HEK293 (cell line): Measurements from ENCODE around the gene KCNH8.

Source experiments
- BCL11A ChIP-seq: fragments of 450-650 bp; formaldehyde crosslinking; IDR thresholded peaks from 2 replicates; pipeline ENCODE4 v1.5.1; 2016; ENCODE audit warnings: low read depth, missing biosample characterization, missing genetic modification characterization
- BCL11B ChIP-seq: fragments of 450-650 bp; formaldehyde crosslinking; IDR thresholded peaks from 2 replicates; pipeline ENCODE4 v1.5.1; 2016; ENCODE audit warnings: low read depth, missing biosample characterization, missing genetic modification characterization
- EGR2 ChIP-seq: fragments of 450-650 bp; formaldehyde crosslinking; IDR thresholded peaks from 2 replicates; pipeline ENCODE4 v1.5.1; 2016; ENCODE audit warnings: low read depth, missing biosample characterization, missing genetic modification characterization
- GLIS2 ChIP-seq: fragments of 450-650 bp; formaldehyde crosslinking; IDR thresholded peaks from 2 replicates; pipeline ENCODE4 v1.5.1; 2016; ENCODE audit warnings: missing biosample characterization, missing genetic modification characterization
- HOXA7 ChIP-seq: sonication (generic); formaldehyde crosslinking; IDR thresholded peaks from 2 replicates; pipeline ENCODE4 v1.8.1; 2022; ENCODE audit warnings: missing genetic modification reagents, borderline replicate concordance
- KLF1 ChIP-seq: fragments of 450-650 bp; formaldehyde crosslinking; IDR thresholded peaks from 2 replicates; pipeline ENCODE4 v1.5.1; 2016; ENCODE audit warnings: missing biosample characterization, missing genetic modification characterization
- PRDM1 ChIP-seq: fragments of 450-650 bp; formaldehyde crosslinking; IDR thresholded peaks from 2 replicates; pipeline ENCODE4; 2016; ENCODE audit warnings: missing biosample characterization, missing genetic modification characterization
- SP2 ChIP-seq: fragments of 450-650 bp; formaldehyde crosslinking; IDR thresholded peaks from 2 replicates; pipeline ENCODE4 v1.5.1; 2016; ENCODE audit warnings: missing biosample characterization, missing genetic modification characterization
- ZBTB1 ChIP-seq: fragments of 450-650 bp; formaldehyde crosslinking; IDR thresholded peaks from 2 replicates; pipeline ENCODE4 v1.5.1; 2016; ENCODE audit warnings: missing biosample characterization, missing genetic modification characterization
- ZBTB20 ChIP-seq: fragments of 450-650 bp; formaldehyde crosslinking; IDR thresholded peaks from 2 replicates; pipeline ENCODE4 v1.5.1; 2016; ENCODE audit warnings: missing biosample characterization, missing genetic modification characterization
- ZBTB8A ChIP-seq: fragments of 450-650 bp; formaldehyde crosslinking; IDR thresholded peaks from 2 replicates; pipeline ENCODE4 v1.5.1; 2016; ENCODE audit warnings: missing biosample characterization, missing genetic modification characterization
- ZFHX2 ChIP-seq: fragments of 450-650 bp; formaldehyde crosslinking; conservative IDR thresholded peaks from 2 replicates; pipeline ENCODE4 v1.5.1; 2016; ENCODE audit warnings: missing biosample characterization, missing genetic modification characterization
- ZNF169 ChIP-seq: fragments of 450-650 bp; formaldehyde crosslinking; IDR thresholded peaks from 2 replicates; pipeline ENCODE4 v1.5.1; 2016; ENCODE audit warnings: missing biosample characterization, missing genetic modification characterization
- ZNF2 ChIP-seq: fragments of 450-650 bp; formaldehyde crosslinking; IDR thresholded peaks from 2 replicates; pipeline ENCODE4 v1.5.1; 2016; ENCODE audit warnings: missing biosample characterization, missing genetic modification characterization
- ZNF211 ChIP-seq: fragments of 450-650 bp; formaldehyde crosslinking; IDR thresholded peaks from 2 replicates; pipeline ENCODE4 v1.5.1; 2016; ENCODE audit warnings: low read depth, missing biosample characterization, missing genetic modification characterization
- ZNF324 ChIP-seq: fragments of 450-650 bp; formaldehyde crosslinking; IDR thresholded peaks from 2 replicates; pipeline ENCODE4 v1.5.1; 2016; ENCODE audit warnings: missing biosample characterization, missing genetic modification characterization
- ZNF404 ChIP-seq: fragments of 450-650 bp; formaldehyde crosslinking; IDR thresholded peaks from 2 replicates; pipeline ENCODE4 v1.5.1; 2017; ENCODE audit warnings: missing biosample characterization, missing genetic modification characterization
- ZNF433 ChIP-seq: fragments of 450-650 bp; formaldehyde crosslinking; IDR thresholded peaks from 2 replicates; pipeline ENCODE4 v1.5.1; 2016; ENCODE audit warnings: missing biosample characterization, missing genetic modification characterization, low read depth
- ZNF558 ChIP-seq: fragments of 450-650 bp; formaldehyde crosslinking; IDR thresholded peaks from 2 replicates; pipeline ENCODE4 v1.5.1; 2016; ENCODE audit warnings: missing biosample characterization, missing genetic modification characterization
- ZNF571 ChIP-seq: fragments of 450-650 bp; formaldehyde crosslinking; IDR thresholded peaks from 2 replicates; pipeline ENCODE4 v1.5.0; 2017; ENCODE audit warnings: missing biosample characterization, missing genetic modification characterization
- ZNF585B ChIP-seq: fragments of 450-650 bp; formaldehyde crosslinking; IDR thresholded peaks from 2 replicates; pipeline ENCODE4 v1.5.1; 2016; ENCODE audit warnings: missing biosample characterization, missing genetic modification characterization
- ZNF600 ChIP-seq: fragments of 450-650 bp; formaldehyde crosslinking; IDR thresholded peaks from 2 replicates; pipeline ENCODE4 v1.5.1; 2016; ENCODE audit warnings: missing biosample characterization, missing genetic modification characterization
- ZNF76 ChIP-seq: fragments of 450-650 bp; formaldehyde crosslinking; IDR thresholded peaks from 2 replicates; pipeline ENCODE4; 2016; ENCODE audit warnings: low read depth, missing biosample characterization, missing genetic modification characterization, borderline replicate concordance
- TF ChIP-seq, protein P1 (sequence below): fragments of 450-650 bp; formaldehyde crosslinking; IDR thresholded peaks from 2 replicates; pipeline ENCODE4 v1.5.1; 2017; ENCODE audit warnings: missing biosample characterization, missing genetic modification characterization
- TF ChIP-seq, protein P2 (sequence below): fragments of 450-650 bp; formaldehyde crosslinking; IDR thresholded peaks from 2 replicates; pipeline ENCODE4 v1.5.1; 2016; ENCODE audit warnings: missing biosample characterization, missing genetic modification characterization, borderline replicate concordance
- TF ChIP-seq, protein P3 (sequence below): fragments of 450-650 bp; formaldehyde crosslinking; IDR thresholded peaks from 2 replicates; pipeline ENCODE4 v1.5.1; 2017; ENCODE audit warnings: missing biosample characterization, missing genetic modification characterization
- TF ChIP-seq, protein P4 (sequence below): fragments of 450-650 bp; formaldehyde crosslinking; IDR thresholded peaks from 2 replicates; pipeline ENCODE4 v1.5.1; 2016; ENCODE audit warnings: missing biosample characterization, missing genetic modification characterization

Gene KCNH8

DNA sequence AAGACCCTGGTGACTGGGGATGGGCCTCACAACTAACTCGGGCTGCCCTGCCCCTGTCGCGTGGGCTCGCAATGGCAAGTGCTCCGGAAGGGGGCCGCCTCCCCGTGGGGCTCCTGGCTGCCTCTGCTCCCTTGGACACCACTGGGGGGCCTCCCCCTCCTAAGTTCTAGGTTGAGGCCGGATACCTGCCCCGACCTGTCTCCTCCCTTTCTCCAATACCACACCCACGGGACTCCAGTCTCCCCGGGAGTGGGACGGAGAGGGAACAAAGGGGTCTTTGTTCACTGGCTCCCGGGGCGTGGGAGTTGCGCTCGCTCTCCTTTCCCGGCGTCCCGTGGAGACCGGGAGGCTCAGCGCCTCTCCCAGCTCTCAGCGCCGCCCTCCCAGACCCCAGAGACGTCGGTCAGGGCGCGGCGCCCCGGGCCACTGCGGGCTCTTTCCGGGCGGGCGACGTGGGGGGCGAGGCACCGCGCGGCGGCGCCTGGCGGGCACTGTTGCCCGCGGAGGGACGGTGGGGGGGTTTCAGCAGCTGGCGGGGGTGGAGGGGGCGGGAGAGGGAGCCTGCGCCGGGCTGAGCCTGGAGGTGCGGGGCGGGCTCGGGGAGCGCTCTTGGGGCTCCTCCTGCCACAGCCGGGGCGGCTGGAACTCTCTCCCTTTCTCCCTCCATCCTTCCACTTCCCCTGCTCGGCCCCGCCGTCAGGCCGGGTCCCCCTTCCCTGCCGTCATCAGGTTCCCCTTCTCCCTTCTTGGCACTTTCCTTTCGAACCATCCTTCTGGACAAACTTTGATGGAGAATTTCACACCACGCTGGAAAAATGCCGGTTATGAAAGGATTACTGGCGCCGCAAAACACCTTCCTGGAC lies at the start of gene KCNH8 (continued):
- peak; percentile 69; the same call in 1 of the 2 replicates for TF ChIP-seq GLIS2 (tag by site-specific recombination)
- TF ChIP-seq ZNF211 = no peak
- TF ChIP-seq SP2 (tag by site-specific recombination) = no peak
- peak; percentile 54; the same call in 1 of the 2 replicates for TF ChIP-seq ZNF76 (tag by site-specific recombination)
- no peak for TF ChIP-seq ZNF324
- peak; percentile 56; the same call in 1 of the 2 replicates for TF ChIP-seq ZBTB20 (tag by site-specific recombination)
- TF ChIP-seq, protein P1, sequence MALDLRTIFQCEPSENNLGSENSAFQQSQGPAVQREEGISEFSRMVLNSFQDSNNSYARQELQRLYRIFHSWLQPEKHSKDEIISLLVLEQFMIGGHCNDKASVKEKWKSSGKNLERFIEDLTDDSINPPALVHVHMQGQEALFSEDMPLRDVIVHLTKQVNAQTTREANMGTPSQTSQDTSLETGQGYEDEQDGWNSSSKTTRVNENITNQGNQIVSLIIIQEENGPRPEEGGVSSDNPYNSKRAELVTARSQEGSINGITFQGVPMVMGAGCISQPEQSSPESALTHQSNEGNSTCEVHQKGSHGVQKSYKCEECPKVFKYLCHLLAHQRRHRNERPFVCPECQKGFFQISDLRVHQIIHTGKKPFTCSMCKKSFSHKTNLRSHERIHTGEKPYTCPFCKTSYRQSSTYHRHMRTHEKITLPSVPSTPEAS (tag by site-specific recombination) = no peak
- TF ChIP-seq BCL11A = no peak
- TF ChIP-seq KLF1 (tag by site-specific recombination) = peak; percentile 25; the same call in 1 of the 2 replicates
- TF ChIP-seq ZNF585B (tag by site-specific recombination) = no peak
- TF ChIP-seq, protein P2, sequence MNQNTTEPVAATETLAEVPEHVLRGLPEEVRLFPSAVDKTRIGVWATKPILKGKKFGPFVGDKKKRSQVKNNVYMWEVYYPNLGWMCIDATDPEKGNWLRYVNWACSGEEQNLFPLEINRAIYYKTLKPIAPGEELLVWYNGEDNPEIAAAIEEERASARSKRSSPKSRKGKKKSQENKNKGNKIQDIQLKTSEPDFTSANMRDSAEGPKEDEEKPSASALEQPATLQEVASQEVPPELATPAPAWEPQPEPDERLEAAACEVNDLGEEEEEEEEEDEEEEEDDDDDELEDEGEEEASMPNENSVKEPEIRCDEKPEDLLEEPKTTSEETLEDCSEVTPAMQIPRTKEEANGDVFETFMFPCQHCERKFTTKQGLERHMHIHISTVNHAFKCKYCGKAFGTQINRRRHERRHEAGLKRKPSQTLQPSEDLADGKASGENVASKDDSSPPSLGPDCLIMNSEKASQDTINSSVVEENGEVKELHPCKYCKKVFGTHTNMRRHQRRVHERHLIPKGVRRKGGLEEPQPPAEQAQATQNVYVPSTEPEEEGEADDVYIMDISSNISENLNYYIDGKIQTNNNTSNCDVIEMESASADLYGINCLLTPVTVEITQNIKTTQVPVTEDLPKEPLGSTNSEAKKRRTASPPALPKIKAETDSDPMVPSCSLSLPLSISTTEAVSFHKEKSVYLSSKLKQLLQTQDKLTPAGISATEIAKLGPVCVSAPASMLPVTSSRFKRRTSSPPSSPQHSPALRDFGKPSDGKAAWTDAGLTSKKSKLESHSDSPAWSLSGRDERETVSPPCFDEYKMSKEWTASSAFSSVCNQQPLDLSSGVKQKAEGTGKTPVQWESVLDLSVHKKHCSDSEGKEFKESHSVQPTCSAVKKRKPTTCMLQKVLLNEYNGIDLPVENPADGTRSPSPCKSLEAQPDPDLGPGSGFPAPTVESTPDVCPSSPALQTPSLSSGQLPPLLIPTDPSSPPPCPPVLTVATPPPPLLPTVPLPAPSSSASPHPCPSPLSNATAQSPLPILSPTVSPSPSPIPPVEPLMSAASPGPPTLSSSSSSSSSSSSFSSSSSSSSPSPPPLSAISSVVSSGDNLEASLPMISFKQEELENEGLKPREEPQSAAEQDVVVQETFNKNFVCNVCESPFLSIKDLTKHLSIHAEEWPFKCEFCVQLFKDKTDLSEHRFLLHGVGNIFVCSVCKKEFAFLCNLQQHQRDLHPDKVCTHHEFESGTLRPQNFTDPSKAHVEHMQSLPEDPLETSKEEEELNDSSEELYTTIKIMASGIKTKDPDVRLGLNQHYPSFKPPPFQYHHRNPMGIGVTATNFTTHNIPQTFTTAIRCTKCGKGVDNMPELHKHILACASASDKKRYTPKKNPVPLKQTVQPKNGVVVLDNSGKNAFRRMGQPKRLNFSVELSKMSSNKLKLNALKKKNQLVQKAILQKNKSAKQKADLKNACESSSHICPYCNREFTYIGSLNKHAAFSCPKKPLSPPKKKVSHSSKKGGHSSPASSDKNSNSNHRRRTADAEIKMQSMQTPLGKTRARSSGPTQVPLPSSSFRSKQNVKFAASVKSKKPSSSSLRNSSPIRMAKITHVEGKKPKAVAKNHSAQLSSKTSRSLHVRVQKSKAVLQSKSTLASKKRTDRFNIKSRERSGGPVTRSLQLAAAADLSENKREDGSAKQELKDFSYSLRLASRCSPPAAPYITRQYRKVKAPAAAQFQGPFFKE (tag by site-specific recombination) = no peak
- TF ChIP-seq ZFHX2 (tag by site-specific recombination) = peak; percentile 88
- 0 out of 2 replicates have a peak, but pooled peaks have one; percentile 46 for TF ChIP-seq ZNF600 (tag by site-specific recombination)
- TF ChIP-seq BCL11B (tag by site-specific recombination) = no peak
- TF ChIP-seq, protein P3, sequence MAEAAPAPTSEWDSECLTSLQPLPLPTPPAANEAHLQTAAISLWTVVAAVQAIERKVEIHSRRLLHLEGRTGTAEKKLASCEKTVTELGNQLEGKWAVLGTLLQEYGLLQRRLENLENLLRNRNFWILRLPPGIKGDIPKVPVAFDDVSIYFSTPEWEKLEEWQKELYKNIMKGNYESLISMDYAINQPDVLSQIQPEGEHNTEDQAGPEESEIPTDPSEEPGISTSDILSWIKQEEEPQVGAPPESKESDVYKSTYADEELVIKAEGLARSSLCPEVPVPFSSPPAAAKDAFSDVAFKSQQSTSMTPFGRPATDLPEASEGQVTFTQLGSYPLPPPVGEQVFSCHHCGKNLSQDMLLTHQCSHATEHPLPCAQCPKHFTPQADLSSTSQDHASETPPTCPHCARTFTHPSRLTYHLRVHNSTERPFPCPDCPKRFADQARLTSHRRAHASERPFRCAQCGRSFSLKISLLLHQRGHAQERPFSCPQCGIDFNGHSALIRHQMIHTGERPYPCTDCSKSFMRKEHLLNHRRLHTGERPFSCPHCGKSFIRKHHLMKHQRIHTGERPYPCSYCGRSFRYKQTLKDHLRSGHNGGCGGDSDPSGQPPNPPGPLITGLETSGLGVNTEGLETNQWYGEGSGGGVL (tag by site-specific recombination) = peak; percentile 63; the same call in 1 of the 2 replicates
- no peak for TF ChIP-seq HOXA7 (CRISPR knock-in tag)
- TF ChIP-seq ZNF558 (tag by site-specific recombination) = no peak
- no peak for TF ChIP-seq ZNF169 (tag by site-specific recombination)
- TF ChIP-seq ZNF2 (tag by site-specific recombination) = no peak
- no peak for TF ChIP-seq ZNF571 (tag by site-specific recombination)
- no peak for TF ChIP-seq ZNF404 (tag by site-specific recombination)
- TF ChIP-seq ZBTB8A (tag by site-specific recombination) = peak; percentile 47; the same call in 1 of the 2 replicates
- no peak for TF ChIP-seq ZNF433 (tag by site-specific recombination)
- no peak for TF ChIP-seq ZBTB1 (tag by site-specific recombination)
- TF ChIP-seq EGR2 (tag by site-specific recombination) = peak; percentile 60; the same call in 1 of the 2 replicates
- TF ChIP-seq, protein P4, sequence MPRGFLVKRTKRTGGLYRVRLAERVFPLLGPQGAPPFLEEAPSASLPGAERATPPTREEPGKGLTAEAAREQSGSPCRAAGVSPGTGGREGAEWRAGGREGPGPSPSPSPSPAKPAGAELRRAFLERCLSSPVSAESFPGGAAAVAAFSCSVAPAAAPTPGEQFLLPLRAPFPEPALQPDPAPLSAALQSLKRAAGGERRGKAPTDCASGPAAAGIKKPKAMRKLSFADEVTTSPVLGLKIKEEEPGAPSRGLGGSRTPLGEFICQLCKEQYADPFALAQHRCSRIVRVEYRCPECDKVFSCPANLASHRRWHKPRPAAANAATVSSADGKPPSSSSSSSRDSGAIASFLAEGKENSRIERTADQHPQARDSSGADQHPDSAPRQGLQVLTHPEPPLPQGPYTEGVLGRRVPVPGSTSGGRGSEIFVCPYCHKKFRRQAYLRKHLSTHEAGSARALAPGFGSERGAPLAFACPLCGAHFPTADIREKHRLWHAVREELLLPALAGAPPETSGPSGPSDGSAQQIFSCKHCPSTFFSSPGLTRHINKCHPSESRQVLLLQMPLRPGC (tag by site-specific recombination) = no peak
- peak; percentile 76 for TF ChIP-seq PRDM1 (tag by site-specific recombination)
